ENCODE results near the gene TIMMDC1.

DNA sequence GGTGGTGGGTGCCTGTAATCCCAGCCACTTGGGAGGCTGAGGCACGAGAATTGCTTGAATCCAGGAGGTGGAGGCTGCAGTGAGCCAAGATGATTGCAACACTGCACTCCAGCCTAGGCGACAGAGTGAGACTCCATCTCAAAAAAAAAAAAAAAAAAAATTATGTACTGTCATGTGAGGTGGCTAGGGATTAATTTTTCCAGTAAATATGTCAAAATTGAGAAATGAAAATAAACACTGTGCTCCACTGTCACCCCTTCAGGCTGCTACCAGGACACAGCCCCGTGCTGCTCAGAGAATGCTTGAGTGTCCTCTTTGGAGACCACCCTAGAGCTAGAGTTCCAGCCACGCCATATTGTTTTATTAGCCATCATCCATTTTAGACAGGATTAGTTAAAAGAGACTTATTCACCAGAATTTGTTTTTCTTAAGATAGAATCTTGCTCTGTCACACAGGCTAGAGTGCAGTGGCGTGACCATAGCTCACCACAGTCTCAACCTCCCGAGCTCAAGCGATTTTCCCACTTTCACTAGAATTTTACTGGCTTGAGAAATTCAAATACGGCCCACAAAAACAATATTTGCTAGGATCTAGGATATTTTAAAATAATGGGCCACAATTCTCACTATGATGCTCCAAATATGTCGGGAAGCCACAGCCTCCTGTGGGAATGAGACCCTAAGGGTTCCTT, 60.4 kb downstream of the TIMMDC1 start:
- TF ChIP-seq, protein P1, sequence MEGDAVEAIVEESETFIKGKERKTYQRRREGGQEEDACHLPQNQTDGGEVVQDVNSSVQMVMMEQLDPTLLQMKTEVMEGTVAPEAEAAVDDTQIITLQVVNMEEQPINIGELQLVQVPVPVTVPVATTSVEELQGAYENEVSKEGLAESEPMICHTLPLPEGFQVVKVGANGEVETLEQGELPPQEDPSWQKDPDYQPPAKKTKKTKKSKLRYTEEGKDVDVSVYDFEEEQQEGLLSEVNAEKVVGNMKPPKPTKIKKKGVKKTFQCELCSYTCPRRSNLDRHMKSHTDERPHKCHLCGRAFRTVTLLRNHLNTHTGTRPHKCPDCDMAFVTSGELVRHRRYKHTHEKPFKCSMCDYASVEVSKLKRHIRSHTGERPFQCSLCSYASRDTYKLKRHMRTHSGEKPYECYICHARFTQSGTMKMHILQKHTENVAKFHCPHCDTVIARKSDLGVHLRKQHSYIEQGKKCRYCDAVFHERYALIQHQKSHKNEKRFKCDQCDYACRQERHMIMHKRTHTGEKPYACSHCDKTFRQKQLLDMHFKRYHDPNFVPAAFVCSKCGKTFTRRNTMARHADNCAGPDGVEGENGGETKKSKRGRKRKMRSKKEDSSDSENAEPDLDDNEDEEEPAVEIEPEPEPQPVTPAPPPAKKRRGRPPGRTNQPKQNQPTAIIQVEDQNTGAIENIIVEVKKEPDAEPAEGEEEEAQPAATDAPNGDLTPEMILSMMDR (IDR thresholded peaks at IDR 0.05), result no peak
- no peak for TF ChIP-seq POLR2A (IDR thresholded peaks at IDR 0.05)
